Stomach smooth muscle (tissue), 2 donors: ENCODE measurements around the gene ATP6V1E1.

Source experiments
- H3K27ac ChIP-seq: one replicate; pipeline ENCODE4 v1.7.0; 2013; ENCODE audit warnings: mild to moderate bottlenecking, low read length, inconsistent platforms
- H3K27me3 ChIP-seq, 2 donors: one replicate each; pipeline ENCODE4 v1.7.0; 2013; ENCODE audit warnings: low read length in 2 of 2; ENCODE audit not compliant: insufficient read depth in 2 of 2, control insufficient read depth in 1 of 2
- H3K36me3 ChIP-seq, 2 donors: one replicate each; pipeline ENCODE4 v1.7.0; 2013; ENCODE audit warnings: low read length in 2 of 2; ENCODE audit not compliant: control insufficient read depth in 2 of 2, insufficient read depth in 2 of 2
- H3K4me1 ChIP-seq: one replicate; pipeline ENCODE4 v1.7.0; 2013; ENCODE audit warnings: low read length; ENCODE audit not compliant: control insufficient read depth, insufficient read depth
- H3K4me3 ChIP-seq, 2 donors: one replicate each; pipeline ENCODE4 v1.7.0; 2013; ENCODE audit warnings: low read length in 2 of 2
- H3K9ac ChIP-seq, 2 donors: one replicate each; pipeline ENCODE4 v1.7.0; 2013; ENCODE audit warnings: low read length in 2 of 2, mild to moderate bottlenecking in 1 of 2
- H3K9me3 ChIP-seq, 2 donors: one replicate each; pipeline ENCODE4 v1.7.0; 2013; ENCODE audit warnings: low read length in 2 of 2; ENCODE audit not compliant: control insufficient read depth in 2 of 2
- donor health status: healthy.
- donor health status: Pancreatic carcinoma.

The ATP6V1E1 gene

GRCh38 chr22:17548010-17548755, 80.4 kb downstream of the ATP6V1E1 start:
- Histone ChIP-seq H3K27me3 (no peaks in the 10 kb centered on the region), H3K36me3 (no peaks in the 10 kb centered on the region), H3K4me1 (no peaks in the 10 kb centered on the region), H3K27ac (no peak overlapping the region), H3K9ac (no peak overlapping the region), H3K4me3 (no peak overlapping the region), H3K9me3 (no peaks in the 10 kb centered on the region)

DNA sequence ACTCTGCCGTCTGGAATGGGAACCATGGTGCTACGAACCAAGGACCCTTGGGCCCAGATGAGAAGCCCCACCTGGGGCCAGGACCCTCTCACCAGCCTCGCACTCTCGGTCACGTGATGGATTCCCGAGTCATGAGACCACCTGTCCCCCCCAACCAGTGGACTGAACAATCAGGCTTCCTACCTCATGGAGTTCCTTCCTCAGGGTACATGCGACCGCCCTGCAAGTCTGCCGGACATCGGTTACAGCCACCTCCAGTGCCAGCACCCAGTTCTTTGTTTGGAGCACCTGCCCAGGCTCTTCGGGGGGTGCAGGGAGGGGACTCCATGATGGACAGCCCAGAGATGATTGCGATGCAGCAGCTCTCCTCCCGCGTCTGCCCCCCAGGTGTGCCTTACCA, 86.1 kb downstream of the ATP6V1E1 start:
- no peak overlapping the region for H3K9ac ChIP-seq
- H3K4me3 ChIP-seq, result no peak overlapping the region
- no peaks in the 10 kb centered on the region for H3K27me3 ChIP-seq
- H3K36me3 ChIP-seq, result no peaks in the 10 kb centered on the region
- no peaks in the 10 kb centered on the region for H3K4me1 ChIP-seq
- H3K9me3 ChIP-seq, result no peaks in the 10 kb centered on the region
- no peak overlapping the region for H3K27ac ChIP-seq
